IMR-90 (cell line): ENCODE results near the gene ARHGEF26. TPM values are rescaled to one million over a fixed set of nuclear protein-coding genes. Genes with fewer than 3 reads are reported as not detected.
A peak's percentile ranks its signal among the peaks of the same experiment; 100 is the strongest.
"Not testable (repeated sequence)": the region's sequence is repeated elsewhere in the genome, so short reads cannot be mapped to it uniquely, and the experiment has no call there.

Source experiments
- ATAC-seq: fragments of 200-7000 bp; cut with Tn5 transposase; 2 replicates; pipeline ENCODE4 v1.9.1; 2020; ENCODE audit warnings: low read depth, mild to moderate bottlenecking, moderate library complexity
- BruUV-seq: library from RNA; stranded (reverse); fragments of 400-500 nt; replicated peaks from 2 replicates; lab custom pipeline; 2021; lab: Mats Ljungman, UMichigan
- CTCF ChIA-PET: fragments of 300-600 bp; formaldehyde crosslinking; extraction: SDS; loops from one replicate; lab custom pipeline; 2021; ENCODE audit warnings: antibody characterized with exemption; lab: Yijun Ruan, JAX
- POLR2A ChIA-PET: fragments of 300-600 bp; sonication (Branson Sonifier 250); formaldehyde crosslinking; loops from one replicate; lab custom pipeline; 2022; ENCODE audit warnings: antibody characterized with exemption; ENCODE audit not compliant: unreplicated experiment; lab: Charles Lee
- DNase-seq: peaks from one replicate; pipeline ENCODE4 v3.0.0; 2013
- H2AFZ ChIP-seq: replicated peaks from 2 replicates; pipeline ENCODE3; 2013; ENCODE audit warnings: low read length, mild to moderate bottlenecking; ENCODE audit not compliant: poor library complexity
- H2AK5ac ChIP-seq: 2 replicates; pipeline ENCODE4 v1.6.1; 2013; ENCODE audit warnings: low read depth, low read length, inconsistent platforms
- H2AK9ac ChIP-seq: replicated peaks from 2 replicates; pipeline ENCODE3; 2013; ENCODE audit warnings: mild to moderate bottlenecking, low read depth, low read length, moderate library complexity; ENCODE audit not compliant: poor library complexity
- H2BK120ac ChIP-seq: 2 replicates; pipeline ENCODE4 v1.6.1; 2013; ENCODE audit warnings: low read depth, low read length, inconsistent platforms
- H2BK15ac ChIP-seq: 3 replicates; pipeline ENCODE4 v1.6.1; 2013; ENCODE audit warnings: low read depth, low read length, inconsistent platforms
- H2BK20ac ChIP-seq: 2 replicates; pipeline ENCODE4 v1.6.1; 2013; ENCODE audit warnings: low read depth, mild to moderate bottlenecking, inconsistent platforms, low read length, moderate library complexity
- H2BK5ac ChIP-seq: 2 replicates; pipeline ENCODE4 v1.6.1; 2013; ENCODE audit warnings: mild to moderate bottlenecking, low read depth, low read length, inconsistent platforms; ENCODE audit not compliant: poor library complexity, severe bottlenecking
- H3K14ac ChIP-seq: replicated peaks from 2 replicates; pipeline ENCODE4 v1.6.1; 2013; ENCODE audit warnings: low read depth, low read length, inconsistent platforms
- H3K18ac ChIP-seq: 2 replicates; pipeline ENCODE4 v1.6.1; 2013; ENCODE audit warnings: low read depth, low read length, control low read depth
- H3K23ac ChIP-seq: 2 replicates; pipeline ENCODE4 v1.6.1; 2013; ENCODE audit warnings: low read depth, low read length, inconsistent platforms
- H3K27ac ChIP-seq: 2 replicates; pipeline ENCODE4 v1.5.1; 2013; ENCODE audit warnings: mild to moderate bottlenecking, control low read depth, low read length; ENCODE audit not compliant: insufficient read depth
- H3K27me3 ChIP-seq: 2 replicates; pipeline ENCODE4 v1.6.1; 2013; ENCODE audit warnings: low read length; ENCODE audit not compliant: control insufficient read depth, insufficient read depth
- H3K36me3 ChIP-seq: 2 replicates; pipeline ENCODE4 v1.6.1; 2013; ENCODE audit warnings: low read length, mixed read lengths; ENCODE audit not compliant: control insufficient read depth, insufficient read depth
- H3K4ac ChIP-seq: 2 replicates; pipeline ENCODE4 v1.6.1; 2013; ENCODE audit warnings: low read depth, low read length, inconsistent platforms
- H3K4me1 ChIP-seq: 2 replicates; pipeline ENCODE4 v1.6.1; 2013; ENCODE audit warnings: low read length, mixed read lengths; ENCODE audit not compliant: control insufficient read depth, insufficient read depth
- H3K4me2 ChIP-seq: 2 replicates; pipeline ENCODE4 v1.6.1; 2013; ENCODE audit warnings: low read depth, mild to moderate bottlenecking, control low read depth, low read length, moderate library complexity
- H3K4me3 ChIP-seq: 2 replicates; pipeline ENCODE4 v1.5.1; 2013; ENCODE audit warnings: low read depth, mild to moderate bottlenecking, control low read depth, low read length, moderate library complexity; ENCODE audit not compliant: insufficient read depth
- H3K56ac ChIP-seq: 2 replicates; pipeline ENCODE4 v1.6.1; 2013; ENCODE audit warnings: low read length, inconsistent platforms; ENCODE audit not compliant: insufficient read depth; ENCODE audit errors: extremely low read depth
- H3K79me1 ChIP-seq, 2 experiments: 2 replicates each; pipeline ENCODE4 v1.6.1; 2013; ENCODE audit warnings: low read length in 2 of 2, inconsistent platforms in 1 of 2, low read depth in 1 of 2
- H3K9ac ChIP-seq: 2 replicates; pipeline ENCODE4 v1.6.1; 2013; ENCODE audit warnings: low read depth, low read length, control low read depth
- H3K9me1 ChIP-seq: 2 replicates; pipeline ENCODE4 v1.6.1; 2013; ENCODE audit warnings: low read length, inconsistent platforms; ENCODE audit not compliant: insufficient read depth
- H3K9me3 ChIP-seq: 2 replicates; pipeline ENCODE4 v1.6.1; 2013; ENCODE audit warnings: low read length; ENCODE audit not compliant: control insufficient read depth, insufficient read depth
- H4K20me1 ChIP-seq: 2 replicates; pipeline ENCODE4 v1.6.1; 2013; ENCODE audit warnings: low read length, inconsistent platforms; ENCODE audit not compliant: insufficient read depth
- H4K5ac ChIP-seq: 2 replicates; pipeline ENCODE4 v1.6.1; 2013; ENCODE audit warnings: mild to moderate bottlenecking, low read depth, low read length, control low read depth
- H4K8ac ChIP-seq, 2 experiments: 2 replicates each; pipeline ENCODE4 v1.6.1; 2013; ENCODE audit warnings: low read depth in 2 of 2, low read length in 2 of 2, control low read depth in 1 of 2, inconsistent platforms in 1 of 2
- H4K91ac ChIP-seq: 2 replicates; pipeline ENCODE4 v1.6.1; 2013; ENCODE audit warnings: low read depth, low read length, inconsistent platforms; ENCODE audit not compliant: insufficient read depth
- MAFK ChIP-seq: IDR thresholded peaks from 2 replicates; pipeline ENCODE4 v1.6.1; 2012; ENCODE audit warnings: low read depth, low read length, improper control_type of control experiment
- RAD21 ChIP-seq: IDR thresholded peaks from 2 replicates; pipeline ENCODE4 v1.6.1; 2012; ENCODE audit warnings: low read length, improper control_type of control experiment
- WGBS, 2 experiments: methylation state at CpG; one replicate each; pipeline versions ENCODE4 v1.1.5 to v1.1.7; 2013; ENCODE audit warnings: missing lambda C conversion rate in 2 of 2; ENCODE audit not compliant: insufficient read length in 1 of 2; ENCODE audit errors: extremely low coverage in 2 of 2; 5-methylcytosine and 5-hydroxymethylcytosine counted together
- dilution Hi-C: fragments of 300-500 bp; cut with HindIII; formaldehyde crosslinking; loops from one replicate; pipeline ENCODE4 v1.14.3; 2018; ENCODE audit warnings: low sequenced_read_pairs; ENCODE audit not compliant: unreplicated experiment
- in situ Hi-C: fragments of 300-500 bp; cut with MboI; formaldehyde crosslinking; loops from 3 replicates; pipeline ENCODE4 v1.14.3; 2019; ENCODE audit warnings: low sequenced_read_pairs, inconsistent platforms, mixed read lengths
- intact Hi-C: fragments of 100-400 bp; cut with micrococcal nuclease; formaldehyde crosslinking; loops from 2 replicates; pipeline ENCODE4 v1.10.0; 2022
- polyA plus RNA-seq, 3 experiments: library from polyadenylated mRNA; depleted of rRNA; stranded (reverse); fragments of >200 nt; gene quantifications; 2 replicates each; pipeline ENCODE4 v1.2.3, GENCODE V29; 2012; ENCODE audit warnings: low replicate concordance in 1 of 3
- total RNA-seq: library from RNA; depleted of rRNA; stranded (reverse); fragments of >200 nt; gene quantifications from 2 replicates; pipeline ENCODE4 v1.2.3, GENCODE V29; 2012

ARHGEF26 gene
- total and polyA plus RNA-seq, 2 of the 4 experiments (the other 2 are of a cell fraction) = 2.0 to 2.3 TPM

DNA sequence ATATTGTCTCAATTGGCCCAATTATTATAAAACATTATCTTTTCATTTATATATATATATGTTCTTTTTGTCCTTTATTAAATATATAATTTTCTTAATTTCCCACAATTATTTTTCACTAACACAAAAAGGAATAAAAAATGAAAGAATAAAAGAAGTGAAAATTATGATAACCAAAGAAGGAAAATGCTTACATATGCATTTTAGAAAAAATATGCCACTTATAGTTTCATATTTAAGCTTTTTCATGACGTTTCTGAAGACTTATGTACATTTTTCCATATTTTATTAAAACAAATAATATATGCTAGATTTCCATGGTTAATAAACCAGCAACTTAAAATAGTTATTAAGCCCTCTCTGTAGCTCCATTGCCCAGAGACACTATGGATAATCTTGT lies 34.9 kb upstream of the ARHGEF26 start:
- Histone ChIP-seq H3K9me1 (no peaks in the 10 kb centered on the region), H3K36me3 (no peaks in the 10 kb centered on the region), H4K91ac (no peak overlapping the region), H2BK5ac (no peak overlapping the region), H4K5ac (no peak overlapping the region), H3K56ac (no peak overlapping the region), H3K4ac (no peak overlapping the region), H3K27me3 (no peaks in the 10 kb centered on the region), H3K4me1 (no peaks in the 10 kb centered on the region), H2BK15ac (no peak overlapping the region), H2AK5ac (no peak overlapping the region), H3K27ac (no peak overlapping the region), H3K79me1 (no peaks in the 10 kb centered on the region), H2BK20ac (no peak overlapping the region), H3K4me3 (no peak overlapping the region), H2BK120ac (no peak overlapping the region), H2AFZ (no peak overlapping the region), H3K14ac (no peak overlapping the region), H3K4me2 (no peak overlapping the region), H3K23ac (no peak overlapping the region), H4K20me1 (no peaks in the 10 kb centered on the region), H2AK9ac (no peak overlapping the region), H4K8ac (no peak overlapping the region), H3K9me3 (no peaks in the 10 kb centered on the region), H3K18ac (no peak overlapping the region), H3K9ac (no peak overlapping the region)
- intact Hi-C loops = no loop called here
- POLR2A ChIA-PET = no interaction called here
- BruUV-seq = no TSS peak
- dilution Hi-C loops = no loop called here
- peak; percentile 88 for TF ChIP-seq MAFK
- TF ChIP-seq RAD21 = no peak
- CTCF ChIA-PET = interaction anchor here (0.5 to 1.5 kb wide), 2 partner anchors 9 to 263 kb away, joined by 4 to 5 read pairs; no protein-coding TSS in a partner anchor
- in situ Hi-C loops = no loop called here
- no CpG with 5 or more reads among the region's 1 CpG for WGBS, 2 experiments
- ATAC-seq = no peak
- no peak for DNase-seq

DNA sequence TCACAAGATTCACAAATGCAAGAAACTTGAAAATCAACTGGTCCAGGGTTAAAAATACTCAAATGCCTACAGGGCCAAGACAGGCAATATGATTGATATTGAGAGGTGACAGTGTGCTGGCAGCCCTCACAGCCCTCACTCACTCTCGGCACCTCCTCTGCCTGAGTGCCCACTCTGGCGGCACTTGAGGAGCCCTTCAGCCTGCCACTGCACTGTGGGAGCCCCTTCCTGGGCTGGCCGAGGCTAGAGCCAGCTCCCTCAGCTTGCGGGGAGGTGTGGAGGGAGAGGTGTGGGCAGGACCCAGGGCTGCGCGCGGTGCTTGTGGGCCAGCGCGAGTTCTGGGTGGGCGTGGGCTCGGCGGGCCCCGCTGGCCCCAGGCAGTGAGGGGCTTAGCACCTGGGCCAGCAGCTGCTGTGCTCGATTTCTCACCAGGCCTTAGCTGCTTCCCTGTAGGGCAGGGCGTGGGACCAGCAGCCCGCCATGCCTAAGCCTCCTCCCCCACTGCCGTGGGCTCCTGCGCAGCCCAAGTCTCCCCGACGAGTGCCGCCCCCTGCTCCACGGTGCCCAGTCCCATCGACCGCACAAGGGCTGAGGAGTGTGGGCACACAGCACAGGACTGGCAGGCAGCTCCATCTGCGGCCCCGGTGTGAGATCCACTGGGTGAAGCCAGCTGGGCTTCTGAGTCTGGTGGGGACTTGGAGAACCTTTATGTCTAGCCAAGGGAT lies 33.3 kb upstream of the ARHGEF26 start:
- H3K79me1 ChIP-seq, H3K9ac ChIP-seq, intact Hi-C loops, H2AFZ ChIP-seq, H3K27me3 ChIP-seq, H3K18ac ChIP-seq, H2BK5ac ChIP-seq, H4K20me1 ChIP-seq, H3K4me1 ChIP-seq, H4K8ac ChIP-seq, H3K14ac ChIP-seq, CTCF ChIA-PET, H3K4me2 ChIP-seq, BruUV-seq, H2BK15ac ChIP-seq, H2BK120ac ChIP-seq, in situ Hi-C loops, H3K9me3 ChIP-seq, H2AK5ac ChIP-seq, H4K5ac ChIP-seq, DNase-seq, POLR2A ChIA-PET, H3K9me1 ChIP-seq, ATAC-seq, H2AK9ac ChIP-seq, H3K56ac ChIP-seq, dilution Hi-C loops, H2BK20ac ChIP-seq, H3K4ac ChIP-seq, H3K23ac ChIP-seq, H3K27ac ChIP-seq, H4K91ac ChIP-seq, H3K4me3 ChIP-seq, H3K36me3 ChIP-seq: not testable (repeated sequence)
- 84% methylated on average over 10 of the region's 26 CpGs; no CpG with 5 or more reads in 1 of the 2 experiments for WGBS, 2 experiments
